PC-9 (cell line): ENCODE data around the gene COIL. TPM values are rescaled to one million over a fixed set of nuclear protein-coding genes. Genes with fewer than 3 reads are reported as not detected.

ENCODE experiments used
- BruUV-seq: library from RNA; stranded (reverse); fragments of 400-500 nt; replicated peaks from 2 replicates; lab custom pipeline; 2021; lab: Mats Ljungman, UMichigan
- CTCF ChIA-PET: fragments of 300-600 bp; sonication (Branson Sonifier 250); formaldehyde crosslinking; loops from one replicate; lab custom pipeline; 2022; ENCODE audit warnings: antibody characterized with exemption; lab: Charles Lee
- POLR2A ChIA-PET: fragments of 300-600 bp; sonication (Branson Sonifier 250); formaldehyde crosslinking; loops from one replicate; lab custom pipeline; 2022; ENCODE audit warnings: antibody characterized with exemption; ENCODE audit not compliant: unreplicated experiment; lab: Charles Lee
- DNase-seq, 2 experiments: peaks; one replicate each; pipeline versions ENCODE4 v3.0.0 to v3.0.0-alpha.2; 2015 to 2022; ENCODE audit warnings: mixed read lengths in 1 of 2
- H2AFZ ChIP-seq: fragments of 200-600 bp; sonication (generic); 2 replicates; pipeline ENCODE4 v1.8.1; 2017; ENCODE audit warnings: antibody characterized with exemption
- H3F3A ChIP-seq: fragments of 200-600 bp; sonication (generic); 2 replicates; pipeline ENCODE4 v1.8.1; 2017; ENCODE audit warnings: antibody characterized with exemption, mild to moderate bottlenecking, low read depth; ENCODE audit not compliant: insufficient read depth
- H3K27ac ChIP-seq: fragments of 200-600 bp; sonication (generic); 2 replicates; pipeline ENCODE4 v1.6.1; 2016; ENCODE audit warnings: mixed run types
- H3K27me3 ChIP-seq: fragments of 200-600 bp; sonication (generic); 2 replicates; pipeline ENCODE4 v1.6.1; 2016; ENCODE audit warnings: low read depth, mixed run types; ENCODE audit not compliant: insufficient read depth
- H3K36me3 ChIP-seq: fragments of 200-600 bp; sonication (generic); 2 replicates; pipeline ENCODE4 v1.6.1; 2016; ENCODE audit warnings: low read depth, mixed run types
- H3K4me1 ChIP-seq: fragments of 200-600 bp; sonication (generic); replicated peaks from 2 replicates; pipeline ENCODE4 v1.6.1; 2016; ENCODE audit warnings: mixed run types; ENCODE audit not compliant: insufficient read depth
- H3K4me2 ChIP-seq: fragments of 200-600 bp; sonication (generic); 2 replicates; pipeline ENCODE4 v1.6.1; 2017; ENCODE audit warnings: mixed run types
- H3K4me3 ChIP-seq: fragments of 200-600 bp; sonication (generic); 2 replicates; pipeline ENCODE4 v1.6.1; 2016; ENCODE audit warnings: mixed run types
- H3K79me2 ChIP-seq: fragments of 200-600 bp; sonication (generic); 2 replicates; pipeline ENCODE4 v1.6.1; 2017; ENCODE audit warnings: low read depth, mixed run types
- H3K9me2 ChIP-seq: fragments of 200-600 bp; sonication (generic); 2 replicates; pipeline ENCODE4 v1.8.1; 2017; ENCODE audit warnings: mild to moderate bottlenecking; ENCODE audit not compliant: insufficient read depth
- H3K9me3 ChIP-seq: fragments of 200-600 bp; sonication (generic); 2 replicates; pipeline ENCODE4 v1.8.1; 2016; ENCODE audit warnings: low read depth; ENCODE audit not compliant: insufficient read depth
- H4K20me1 ChIP-seq: fragments of 200-600 bp; sonication (generic); 2 replicates; pipeline ENCODE4 v1.8.1; 2017; ENCODE audit not compliant: insufficient read depth
- CTCF ChIP-seq: fragments of 200-600 bp; sonication (generic); conservative IDR thresholded peaks from 2 replicates; pipeline ENCODE4 v1.6.1; 2017; ENCODE audit warnings: mixed run types, antibody characterized with exemption, mild to moderate bottlenecking, moderate library complexity
- EZH2 ChIP-seq: fragments of 200-600 bp; sonication (generic); IDR thresholded peaks from 2 replicates; pipeline ENCODE4 v1.8.0; 2017; ENCODE audit warnings: antibody characterized with exemption, low read depth
- intact Hi-C: fragments of 100-400 bp; cut with micrococcal nuclease; formaldehyde crosslinking; loops from one replicate; pipeline ENCODE4 v1.10.0; 2022; ENCODE audit not compliant: unreplicated experiment
- total RNA-seq: library from RNA; stranded (reverse); gene quantifications from 2 replicates; pipeline ENCODE4 v1.2.3, GENCODE V29; 2021

COIL gene
- total RNA-seq, 1 experiment from 2014 or later, result 19.0 TPM

- Histone ChIP-seq H4K20me1 (peaks cover 15% of the 10 kb centered on the region), H3F3A (peaks cover 16% of the 10 kb centered on the region; the same call in 1 of the 2 replicates), H3K79me2 (peaks cover 11% of the 10 kb centered on the region), H3K36me3 (peaks cover 55% of the 10 kb centered on the region), H3K27me3 (no peaks in the 10 kb centered on the region), H2AFZ (no peak overlapping the region), H3K4me3 (no peak overlapping the region), H3K4me2 (no peak overlapping the region), H3K9me3 (no peaks in the 10 kb centered on the region), H3K27ac (no peak overlapping the region), H3K4me1 (no peaks in the 10 kb centered on the region), H3K9me2 (no peaks in the 10 kb centered on the region)
- POLR2A ChIA-PET, result no interaction called here
- DNase-seq, result no peak
- no peak for TF ChIP-seq EZH2
- no peak for TF ChIP-seq CTCF
- CTCF ChIA-PET, result no interaction called here
- no TSS peak for BruUV-seq
- intact Hi-C loops, result loop anchor here (10.0 kb wide), 1 partner anchor 223 kb away; no protein-coding TSS in a partner anchor
These were observed 13.1 kb downstream of the COIL start for GRCh38 chr17:56947741-56948140.

GRCh38 chr17:56945938-56946505 is 14.8 kb downstream of the COIL start:
- Histone ChIP-seq H3K27ac (no peak overlapping the region), H3K4me3 (no peak overlapping the region), H3K9me3 (no peaks in the 10 kb centered on the region), H3K4me1 (no peaks in the 10 kb centered on the region), H3K27me3 (no peaks in the 10 kb centered on the region), H3K36me3 (peaks cover 64% of the 10 kb centered on the region), H4K20me1 (peaks cover 4% of the 10 kb centered on the region), H3K4me2 (no peak overlapping the region), H2AFZ (no peak overlapping the region), H3F3A (peaks cover 16% of the 10 kb centered on the region), H3K9me2 (no peaks in the 10 kb centered on the region), H3K79me2 (no peaks in the 10 kb centered on the region)
- intact Hi-C loops, result loop anchor here (10.0 kb wide), 1 partner anchor 221 kb away; no protein-coding TSS in a partner anchor
- BruUV-seq, result no TSS peak
- ChIA-PET POLR2A (no interaction called here), CTCF (no interaction called here)
- no peak for DNase-seq
- no peak for TF ChIP-seq CTCF
- TF ChIP-seq EZH2, result no peak

- Histone ChIP-seq H3K4me1 (peaks cover 6% of the 10 kb centered on the region), H3K27ac (no peak overlapping the region), H3K4me2 (no peak overlapping the region), H3K79me2 (no peaks in the 10 kb centered on the region), H3K36me3 (peaks cover 61% of the 10 kb centered on the region), H2AFZ (no peak overlapping the region), H3K9me2 (no peaks in the 10 kb centered on the region), H3F3A (peaks cover 21% of the 10 kb centered on the region), H4K20me1 (peaks cover 4% of the 10 kb centered on the region; the same call in 1 of the 2 replicates), H3K4me3 (no peak overlapping the region), H3K9me3 (no peaks in the 10 kb centered on the region), H3K27me3 (no peaks in the 10 kb centered on the region)
- ChIA-PET POLR2A (no interaction called here), CTCF (interaction anchor here (1.2 kb wide), 1 partner anchor 124 kb away, joined by 4 read pairs; no protein-coding TSS in a partner anchor)
- no peak for DNase-seq
- TF ChIP-seq EZH2 (no peak), CTCF (no peak)
- BruUV-seq, result no TSS peak
- intact Hi-C loops, result loop anchor here (5.0 to 10.0 kb wide), 3 partner anchors 111 to 351 kb away; partner anchors contain the start of genes C17orf67, DGKE and NOG
These were observed 17.2 kb downstream of the COIL start for GRCh38 chr17:56943505-56944125.
